Measurements from ENCODE around the gene GUCY1A2.
A peak's percentile ranks its signal among the peaks of the same experiment; 100 is the strongest.

Gene GUCY1A2

DNA sequence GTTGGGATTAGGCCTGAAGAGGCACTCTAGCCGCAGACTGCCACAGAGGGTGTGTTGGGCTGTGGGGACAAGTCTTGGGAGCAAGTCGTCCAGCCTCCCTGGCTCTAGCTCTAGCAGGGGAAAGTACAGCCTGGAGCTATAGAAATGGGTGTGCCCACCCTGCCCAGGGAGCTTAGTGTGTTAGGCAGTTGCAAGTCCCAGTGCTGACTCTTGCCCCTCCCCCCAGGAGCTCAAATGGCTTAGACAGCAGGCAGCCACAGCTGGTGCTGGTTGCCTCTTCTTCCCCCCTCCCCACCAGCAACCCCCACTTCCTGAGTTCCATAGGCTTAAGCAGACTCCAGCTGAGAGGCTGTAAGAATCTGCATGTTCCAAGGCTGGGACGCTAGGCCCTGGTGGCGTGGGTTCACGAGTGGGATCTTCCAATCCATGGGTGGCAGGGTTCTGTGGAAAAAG, 61.2 kb downstream of the GUCY1A2 start:
- peaks cover 11% of the 10 kb centered on the region for H3K4me1 ChIP-seq (ENCODE audit: control insufficient read depth, insufficient read depth, low read depth, low read length)
- H3K4me2 ChIP-seq (ENCODE audit: low read length, poor library complexity, severe bottlenecking), result no peak overlapping the region
- H2BK15ac ChIP-seq (ENCODE audit: low read depth, poor library complexity, severe bottlenecking), result peak overlapping the region; percentile 12
- no peak overlapping the region for H2BK120ac ChIP-seq (ENCODE audit: low read depth, low read length)
- H2AFZ ChIP-seq (ENCODE audit: low read depth, low read length), result no peak overlapping the region
- peak overlapping the region; percentile 37 for H4K8ac ChIP-seq (ENCODE audit: low read length)
- H3K9ac ChIP-seq (ENCODE audit: low read length), result no peak overlapping the region
- H4K91ac ChIP-seq (ENCODE audit: low read length), result peak overlapping the region; percentile 78
- H3K4ac ChIP-seq (ENCODE audit: low read depth in 1 of 2, low read length in 2 of 2), result no peak overlapping the region
- H3K27ac ChIP-seq (ENCODE audit: low read length, poor library complexity, severe bottlenecking), result no peak overlapping the region
- H3K9me3 ChIP-seq (ENCODE audit: control insufficient read depth, low read length), result no peaks in the 10 kb centered on the region
- WGBS, result 74% methylated on average over 5 of the region's 5 CpGs
- H3K23ac ChIP-seq (ENCODE audit: low read length in 2 of 2), result no peak overlapping the region
- no peaks in the 10 kb centered on the region for H3K79me1 ChIP-seq (replicated peaks; ENCODE audit: low read length, poor library complexity, severe bottlenecking)
- no peak for DNase-seq
- H3K36me3 ChIP-seq (ENCODE audit: control insufficient read depth in 1 of 2, insufficient read depth in 2 of 2, low read depth in 1 of 2, low read length in 2 of 2), result peaks cover 0 to 3% of the 10 kb centered on the region in 2 experiments
- H2BK12ac ChIP-seq (ENCODE audit: low read length in 2 of 2), result peak overlapping the region in 1 of 2 experiments; percentile 31
- no peak overlapping the region for H2AK5ac ChIP-seq (ENCODE audit: low read length, severe bottlenecking)
- H3K18ac ChIP-seq (ENCODE audit: low read depth in 1 of 2, low read length in 2 of 2), result peak overlapping the region in 1 of 2 experiments; percentile 59
- no peaks in the 10 kb centered on the region for H3K27me3 ChIP-seq (ENCODE audit: control insufficient read depth in 1 of 2, insufficient read depth in 1 of 2, low read length in 2 of 2)
- no peak overlapping the region for H3K4me3 ChIP-seq (ENCODE audit: insufficient read depth in 1 of 2, low read depth in 1 of 2, low read length in 2 of 2)
- no peak overlapping the region for H2BK5ac ChIP-seq (ENCODE audit: low read depth, low read length, poor library complexity, severe bottlenecking)
- peak overlapping the region in 1 of 2 experiments; percentile 20 for H3K14ac ChIP-seq (ENCODE audit: low read length in 2 of 2)

DNA sequence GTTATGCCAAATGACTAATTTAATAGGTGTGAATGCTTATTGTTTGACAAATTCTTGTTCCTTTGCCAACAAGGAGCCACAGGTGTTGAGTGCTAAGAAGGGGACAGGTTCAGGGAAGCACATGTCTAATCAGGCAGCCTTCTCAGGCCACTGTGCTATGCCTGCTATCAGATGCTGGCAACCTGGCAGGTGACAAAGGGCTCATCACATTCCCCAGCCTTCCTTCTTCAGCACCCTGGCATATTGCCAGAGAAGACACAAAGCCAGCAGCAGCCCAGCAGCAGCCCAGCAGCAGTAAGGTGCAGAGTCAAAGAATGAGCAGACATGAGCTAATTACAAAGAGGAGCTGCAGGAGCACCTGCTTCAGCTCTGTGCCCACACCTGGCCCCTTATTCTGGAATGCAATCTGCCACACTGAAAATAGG, 68.2 kb downstream of the GUCY1A2 start:
- Histone ChIP-seq H3K27me3 (ENCODE audit: control insufficient read depth in 1 of 2, insufficient read depth in 1 of 2, low read length in 2 of 2) (no peaks in the 10 kb centered on the region), H3K4me3 (ENCODE audit: insufficient read depth in 1 of 2, low read depth in 1 of 2, low read length in 2 of 2) (no peak overlapping the region), H2BK5ac (ENCODE audit: low read depth, low read length, poor library complexity, severe bottlenecking) (no peak overlapping the region), H3K9ac (ENCODE audit: low read length) (no peak overlapping the region), H2BK12ac (ENCODE audit: low read length in 2 of 2) (no peak overlapping the region), H4K91ac (ENCODE audit: low read length) (no peak overlapping the region), H4K8ac (ENCODE audit: low read length) (no peak overlapping the region), H3K4ac (ENCODE audit: low read depth in 1 of 2, low read length in 2 of 2) (no peak overlapping the region), H3K4me1 (ENCODE audit: control insufficient read depth, insufficient read depth, low read depth, low read length) (no peaks in the 10 kb centered on the region), H2AK5ac (ENCODE audit: low read length, severe bottlenecking) (no peak overlapping the region), H2BK15ac (ENCODE audit: low read depth, poor library complexity, severe bottlenecking) (no peak overlapping the region), H3K14ac (ENCODE audit: low read length in 2 of 2) (no peak overlapping the region), H3K27ac (ENCODE audit: low read length, poor library complexity, severe bottlenecking) (no peak overlapping the region), H3K23ac (ENCODE audit: low read length in 2 of 2) (no peak overlapping the region), H3K79me1 (replicated peaks; ENCODE audit: low read length, poor library complexity, severe bottlenecking) (no peaks in the 10 kb centered on the region), H2AFZ (ENCODE audit: low read depth, low read length) (no peak overlapping the region), H3K4me2 (ENCODE audit: low read length, poor library complexity, severe bottlenecking) (no peak overlapping the region), H3K36me3 (ENCODE audit: control insufficient read depth in 1 of 2, insufficient read depth in 2 of 2, low read depth in 1 of 2, low read length in 2 of 2) (no peaks in the 10 kb centered on the region), H2BK120ac (ENCODE audit: low read depth, low read length) (no peak overlapping the region), H3K18ac (ENCODE audit: low read depth in 1 of 2, low read length in 2 of 2) (no peak overlapping the region), H3K9me3 (ENCODE audit: control insufficient read depth, low read length) (no peaks in the 10 kb centered on the region)
- no peak for DNase-seq

DNA sequence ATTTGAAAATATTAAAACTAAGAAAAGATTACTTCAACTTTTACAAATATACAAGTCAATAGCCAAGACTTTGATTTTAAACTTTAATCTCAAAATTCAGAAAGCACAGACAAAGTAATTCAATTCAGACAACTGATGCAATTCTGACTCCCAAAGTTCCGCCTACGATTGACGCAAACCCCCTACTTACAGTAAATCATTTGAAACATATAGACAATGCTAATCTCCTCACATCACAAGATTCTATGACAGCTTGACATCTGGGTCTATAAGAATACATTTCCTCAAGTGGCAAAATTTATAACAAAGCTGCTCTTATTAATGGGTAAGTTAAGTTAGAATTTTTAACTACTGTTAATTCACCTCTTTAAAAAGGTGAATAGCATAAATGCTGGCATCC, 75.2 kb downstream of the GUCY1A2 start:
- H2BK5ac ChIP-seq (ENCODE audit: low read depth, low read length, poor library complexity, severe bottlenecking), result no peak overlapping the region
- 100% methylated on average over 3 of the region's 3 CpGs for WGBS

DNA sequence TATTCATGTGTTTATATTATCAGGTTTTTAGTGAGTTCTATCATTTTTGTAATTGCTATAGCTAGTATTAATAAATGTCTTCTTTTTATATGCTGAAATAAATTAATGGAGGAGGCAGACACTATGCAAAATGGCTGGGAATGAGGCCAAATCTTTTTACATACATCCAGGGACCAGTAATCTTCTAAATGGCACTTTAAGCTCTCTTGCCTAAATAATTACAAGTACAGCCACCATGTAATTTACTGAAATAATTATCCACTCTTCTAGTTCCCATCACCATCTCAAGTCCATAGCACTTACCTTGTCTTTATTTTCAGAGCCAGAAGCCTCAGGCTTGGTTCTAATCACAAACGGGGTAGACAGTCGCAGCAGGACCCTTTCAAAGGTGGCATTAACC, 79.1 kb downstream of the GUCY1A2 start:
- H3K27ac ChIP-seq (ENCODE audit: low read length, poor library complexity, severe bottlenecking), result no peak overlapping the region
- DNase-seq, result no peak
- no peak overlapping the region for H3K4me2 ChIP-seq (ENCODE audit: low read length, poor library complexity, severe bottlenecking)
- no peaks in the 10 kb centered on the region for H3K27me3 ChIP-seq (ENCODE audit: control insufficient read depth in 1 of 2, insufficient read depth in 1 of 2, low read length in 2 of 2)
- no peak overlapping the region for H2AFZ ChIP-seq (ENCODE audit: low read depth, low read length)
- no peak overlapping the region for H3K9ac ChIP-seq (ENCODE audit: low read length)
- no peak overlapping the region for H4K8ac ChIP-seq (ENCODE audit: low read length)
- H2BK15ac ChIP-seq (ENCODE audit: low read depth, poor library complexity, severe bottlenecking), result no peak overlapping the region
- no peaks in the 10 kb centered on the region for H3K4me1 ChIP-seq (ENCODE audit: control insufficient read depth, insufficient read depth, low read depth, low read length)
- no peak overlapping the region for H3K18ac ChIP-seq (ENCODE audit: low read depth in 1 of 2, low read length in 2 of 2)
- H2AK5ac ChIP-seq (ENCODE audit: low read length, severe bottlenecking), result no peak overlapping the region
- H4K91ac ChIP-seq (ENCODE audit: low read length), result no peak overlapping the region
- H2BK120ac ChIP-seq (ENCODE audit: low read depth, low read length), result no peak overlapping the region
- no peaks in the 10 kb centered on the region for H3K79me1 ChIP-seq (replicated peaks; ENCODE audit: low read length, poor library complexity, severe bottlenecking)
- no peaks in the 10 kb centered on the region for H3K9me3 ChIP-seq (ENCODE audit: control insufficient read depth, low read length)
- 100% methylated on average over 2 of the region's 2 CpGs for WGBS
- H3K23ac ChIP-seq (ENCODE audit: low read length in 2 of 2), result no peak overlapping the region
- no peak overlapping the region for H3K4ac ChIP-seq (ENCODE audit: low read depth in 1 of 2, low read length in 2 of 2)
- no peak overlapping the region for H2BK12ac ChIP-seq (ENCODE audit: low read length in 2 of 2)
- no peak overlapping the region for H3K4me3 ChIP-seq (ENCODE audit: insufficient read depth in 1 of 2, low read depth in 1 of 2, low read length in 2 of 2)
- H3K14ac ChIP-seq (ENCODE audit: low read length in 2 of 2), result no peak overlapping the region
- no peaks in the 10 kb centered on the region for H3K36me3 ChIP-seq (ENCODE audit: control insufficient read depth in 1 of 2, insufficient read depth in 2 of 2, low read depth in 1 of 2, low read length in 2 of 2)
- H2BK5ac ChIP-seq (ENCODE audit: low read depth, low read length, poor library complexity, severe bottlenecking), result no peak overlapping the region

More for the DNA sequence above, 75.2 kb downstream of the GUCY1A2 start:
- no peaks in the 10 kb centered on the region for H3K79me1 ChIP-seq (replicated peaks; ENCODE audit: low read length, poor library complexity, severe bottlenecking)
- no peak overlapping the region for H3K14ac ChIP-seq (ENCODE audit: low read length in 2 of 2)
- no peak overlapping the region for H3K23ac ChIP-seq (ENCODE audit: low read length in 2 of 2)
- no peak overlapping the region for H3K4ac ChIP-seq (ENCODE audit: low read depth in 1 of 2, low read length in 2 of 2)
- H2BK15ac ChIP-seq (ENCODE audit: low read depth, poor library complexity, severe bottlenecking), result no peak overlapping the region
- H3K18ac ChIP-seq (ENCODE audit: low read depth in 1 of 2, low read length in 2 of 2), result no peak overlapping the region
- no peak overlapping the region for H2BK12ac ChIP-seq (ENCODE audit: low read length in 2 of 2)
- no peak overlapping the region for H2BK120ac ChIP-seq (ENCODE audit: low read depth, low read length)
- no peak overlapping the region for H3K9ac ChIP-seq (ENCODE audit: low read length)
- no peak overlapping the region for H3K4me2 ChIP-seq (ENCODE audit: low read length, poor library complexity, severe bottlenecking)
- H2AK5ac ChIP-seq (ENCODE audit: low read length, severe bottlenecking), result no peak overlapping the region
- DNase-seq, result no peak
- H3K9me3 ChIP-seq (ENCODE audit: control insufficient read depth, low read length), result no peaks in the 10 kb centered on the region
- no peak overlapping the region for H4K8ac ChIP-seq (ENCODE audit: low read length)
- H3K27me3 ChIP-seq (ENCODE audit: control insufficient read depth in 1 of 2, insufficient read depth in 1 of 2, low read length in 2 of 2), result no peaks in the 10 kb centered on the region
- no peak overlapping the region for H3K4me3 ChIP-seq (ENCODE audit: insufficient read depth in 1 of 2, low read depth in 1 of 2, low read length in 2 of 2)
- no peaks in the 10 kb centered on the region for H3K36me3 ChIP-seq (ENCODE audit: control insufficient read depth in 1 of 2, insufficient read depth in 2 of 2, low read depth in 1 of 2, low read length in 2 of 2)
- no peak overlapping the region for H3K27ac ChIP-seq (ENCODE audit: low read length, poor library complexity, severe bottlenecking)
- H2AFZ ChIP-seq (ENCODE audit: low read depth, low read length), result no peak overlapping the region
- no peak overlapping the region for H4K91ac ChIP-seq (ENCODE audit: low read length)
- no peaks in the 10 kb centered on the region for H3K4me1 ChIP-seq (ENCODE audit: control insufficient read depth, insufficient read depth, low read depth, low read length)
